ENCODE measurements around the gene ERCC6L. TPM values are rescaled to one million over a fixed set of nuclear protein-coding genes. Genes with fewer than 3 reads are reported as not detected.

Gene ERCC6L
- total RNA-seq, 4 donors from 2014 or later = 0.13 to 0.81 (median 0.34) TPM; not detected in 1

DNA sequence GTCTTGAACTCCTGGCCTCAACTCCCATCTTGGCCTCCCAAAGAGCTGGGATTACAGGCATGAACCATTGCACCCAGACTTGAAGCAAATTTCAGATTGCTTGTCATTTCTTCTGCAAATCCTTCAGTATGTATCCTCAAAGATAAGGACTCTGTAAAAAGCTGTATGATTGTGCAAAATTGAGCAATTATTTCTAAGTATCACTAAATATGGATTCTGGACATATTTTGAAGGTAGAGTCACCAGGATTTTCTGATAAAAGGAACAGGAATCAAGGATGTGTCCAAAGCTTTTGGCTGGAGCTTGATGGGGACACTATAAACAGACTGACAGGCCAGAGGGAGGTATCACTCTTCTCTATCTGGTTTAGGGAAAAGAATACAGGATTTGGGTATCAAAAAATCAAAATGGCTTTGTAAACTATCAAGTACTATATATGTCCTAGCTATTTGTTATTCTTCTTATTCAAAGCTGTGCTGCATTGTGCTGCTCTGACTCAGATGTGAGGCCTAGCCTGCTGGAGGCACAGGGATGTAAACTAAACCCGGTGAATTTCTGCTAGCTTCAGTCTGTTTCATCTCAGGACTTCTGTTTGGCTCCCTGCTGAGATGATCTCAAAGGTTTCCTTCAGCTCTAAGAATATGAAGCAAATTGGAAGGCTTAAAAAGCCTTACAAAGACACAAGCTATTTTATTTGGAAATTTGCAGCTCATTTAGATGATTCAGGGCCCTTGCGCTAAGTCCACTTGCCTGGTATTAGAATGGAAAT lies 30.0 kb upstream of the ERCC6L start:
- intact Hi-C loops (cut with DNase I; ENCODE audit: low total_unique reads) = no loop called here
- 82 to 93% methylated on average over 2 of the region's 2 CpGs for WGBS, 2 donors

DNA sequence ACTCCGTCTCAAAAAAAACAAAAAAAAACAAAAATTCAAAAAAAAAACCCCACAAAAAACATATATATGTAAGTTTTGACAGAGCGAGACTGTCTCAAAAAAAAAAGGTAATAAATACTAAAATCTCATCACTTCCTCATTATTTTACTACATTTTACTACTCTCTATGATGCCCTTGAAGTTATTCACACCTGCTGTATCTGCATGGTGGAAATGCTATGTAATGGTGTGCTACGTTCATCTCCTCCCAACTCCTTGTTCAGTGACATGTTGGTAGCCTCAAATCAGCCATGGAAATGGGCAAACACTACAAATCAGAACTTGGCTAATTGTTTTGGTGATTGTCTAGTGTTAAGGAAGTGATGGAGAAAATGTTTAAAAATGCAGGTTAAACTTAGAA lies 26.4 kb upstream of the ERCC6L start:
- intact Hi-C loops (cut with DNase I; ENCODE audit: low total_unique reads) = no loop called here

More for the DNA sequence above, 30.0 kb upstream of the ERCC6L start:
- no peak for TF ChIP-seq POLR2A (IDR thresholded peaks at IDR 0.05)
- TF ChIP-seq, protein P1, sequence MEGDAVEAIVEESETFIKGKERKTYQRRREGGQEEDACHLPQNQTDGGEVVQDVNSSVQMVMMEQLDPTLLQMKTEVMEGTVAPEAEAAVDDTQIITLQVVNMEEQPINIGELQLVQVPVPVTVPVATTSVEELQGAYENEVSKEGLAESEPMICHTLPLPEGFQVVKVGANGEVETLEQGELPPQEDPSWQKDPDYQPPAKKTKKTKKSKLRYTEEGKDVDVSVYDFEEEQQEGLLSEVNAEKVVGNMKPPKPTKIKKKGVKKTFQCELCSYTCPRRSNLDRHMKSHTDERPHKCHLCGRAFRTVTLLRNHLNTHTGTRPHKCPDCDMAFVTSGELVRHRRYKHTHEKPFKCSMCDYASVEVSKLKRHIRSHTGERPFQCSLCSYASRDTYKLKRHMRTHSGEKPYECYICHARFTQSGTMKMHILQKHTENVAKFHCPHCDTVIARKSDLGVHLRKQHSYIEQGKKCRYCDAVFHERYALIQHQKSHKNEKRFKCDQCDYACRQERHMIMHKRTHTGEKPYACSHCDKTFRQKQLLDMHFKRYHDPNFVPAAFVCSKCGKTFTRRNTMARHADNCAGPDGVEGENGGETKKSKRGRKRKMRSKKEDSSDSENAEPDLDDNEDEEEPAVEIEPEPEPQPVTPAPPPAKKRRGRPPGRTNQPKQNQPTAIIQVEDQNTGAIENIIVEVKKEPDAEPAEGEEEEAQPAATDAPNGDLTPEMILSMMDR (IDR thresholded peaks at IDR 0.05) = no peak
- peak in 1 of 2 donors; percentile 13 for DNase-seq (ENCODE audit: low spot score in 2 of 2)
- H3K4me3 ChIP-seq (ENCODE audit: low read depth, poor library complexity, severe bottlenecking) = no peak overlapping the region

GRCh38 chrX:72262077-72262476 lies 23.2 kb upstream of the ERCC6L start:
- TF ChIP-seq, protein P1 (IDR thresholded peaks at IDR 0.05) = no peak
- TF ChIP-seq POLR2A (IDR thresholded peaks at IDR 0.05) = no peak
- intact Hi-C loops (cut with DNase I; ENCODE audit: low total_unique reads) = no loop called here
- DNase-seq (ENCODE audit: low spot score in 2 of 2) = no peak
- 82% methylated on average over 7 of the region's 7 CpGs for WGBS, 2 donors
- no peak overlapping the region for H3K4me3 ChIP-seq (ENCODE audit: low read depth, poor library complexity, severe bottlenecking)

More for the DNA sequence above, 26.4 kb upstream of the ERCC6L start:
- peak in 1 of 2 donors; percentile 2 for DNase-seq (ENCODE audit: low spot score in 2 of 2)
- TF ChIP-seq, protein P1 (IDR thresholded peaks at IDR 0.05) = no peak
- TF ChIP-seq POLR2A (IDR thresholded peaks at IDR 0.05) = no peak
- H3K4me3 ChIP-seq (ENCODE audit: low read depth, poor library complexity, severe bottlenecking) = no peak overlapping the region
- WGBS, 2 donors = 95 to 96% methylated on average over 3 of the region's 3 CpGs

GRCh38 chrX:72260448-72260847 lies 21.6 kb upstream of the ERCC6L start:
- TF ChIP-seq, protein P1 (IDR thresholded peaks at IDR 0.05) = no peak
- TF ChIP-seq POLR2A (IDR thresholded peaks at IDR 0.05) = no peak
- intact Hi-C loops (cut with DNase I; ENCODE audit: low total_unique reads) = no loop called here
- DNase-seq (ENCODE audit: low spot score in 2 of 2) = peak in 1 of 2 donors; percentile 40
- WGBS, 2 donors = 85 to 94% methylated on average over 4 of the region's 4 CpGs
- no peak overlapping the region for H3K4me3 ChIP-seq (ENCODE audit: low read depth, poor library complexity, severe bottlenecking)

- TF ChIP-seq, protein P1 (IDR thresholded peaks at IDR 0.05) = no peak
- TF ChIP-seq POLR2A (IDR thresholded peaks at IDR 0.05) = no peak
- no peak overlapping the region for H3K4me3 ChIP-seq (ENCODE audit: low read depth, poor library complexity, severe bottlenecking)
- intact Hi-C loops (cut with DNase I; ENCODE audit: low total_unique reads) = no loop called here
- DNase-seq (ENCODE audit: low spot score in 2 of 2) = no peak
- 64 to 75% methylated on average over 7 of the region's 7 CpGs for WGBS, 2 donors
Measured at GRCh38 chrX:72258174-72258573, 19.3 kb upstream of the ERCC6L start.

Data from lower leg skin (tissue), 4 donors.